Stimulated activated memory B cell treated with anti-CD40 and anti-IgM and Interleukin-4, amounts not matched to agents 10 μg/mL and 1 μg/mL and 100 μg/mL, for 72 hours (primary cell): ENCODE measurements around the gene LSM12.
A peak's percentile ranks its signal among the peaks of the same experiment; 100 is the strongest.
"Not testable (repeated sequence)": the region's sequence is repeated elsewhere in the genome, so short reads cannot be mapped to it uniquely, and the experiment has no call there.

Source experiments
- ATAC-seq: fragments of 150-1000 bp; cut with Tn5 transposase; 2 replicates; pipeline ENCODE4 v1.10.0; 2021
- H3K27ac Mint-ChIP-seq: one replicate; pipeline ENCODE4 v1.8.0; 2022; ENCODE audit warnings: mild to moderate bottlenecking, mixed read lengths
- H3K27me3 Mint-ChIP-seq: one replicate; pipeline ENCODE4 v1.8.0; 2022; ENCODE audit warnings: mixed read lengths
- H3K36me3 Mint-ChIP-seq: one replicate; pipeline ENCODE4 v1.8.0; 2022; ENCODE audit warnings: mixed read lengths
- H3K4me1 Mint-ChIP-seq: one replicate; pipeline ENCODE4 v1.8.0; 2022; ENCODE audit warnings: mixed read lengths
- H3K4me3 Mint-ChIP-seq: one replicate; pipeline ENCODE4 v1.8.0; 2022; ENCODE audit warnings: mild to moderate bottlenecking, moderate library complexity, mixed read lengths
- H3K9me3 Mint-ChIP-seq: one replicate; pipeline ENCODE4 v1.8.0; 2022; ENCODE audit warnings: mixed read lengths

LSM12 gene

GRCh38 chr17:44105483-44105882, 39.0 kb upstream of the LSM12 start:
- no peak for ATAC-seq
- no peak overlapping the region for H3K27ac Mint-ChIP-seq
- no peaks in the 10 kb centered on the region for H3K27me3 Mint-ChIP-seq
- H3K4me1 Mint-ChIP-seq: peaks cover 27% of the 10 kb centered on the region
- H3K4me3 Mint-ChIP-seq: no peak overlapping the region
- no peaks in the 10 kb centered on the region for H3K9me3 Mint-ChIP-seq
- H3K36me3 Mint-ChIP-seq: peaks cover 20% of the 10 kb centered on the region

- H3K27me3 Mint-ChIP-seq: no peaks in the 10 kb centered on the region
- ATAC-seq: no peak
- no peak overlapping the region for H3K27ac Mint-ChIP-seq
- H3K36me3 Mint-ChIP-seq: peaks cover 24% of the 10 kb centered on the region
- H3K4me1 Mint-ChIP-seq: peaks cover 24% of the 10 kb centered on the region
- no peak overlapping the region for H3K4me3 Mint-ChIP-seq
- no peaks in the 10 kb centered on the region for H3K9me3 Mint-ChIP-seq
These were observed 36.6 kb upstream of the LSM12 start for GRCh38 chr17:44102849-44103622.

GRCh38 chr17:44101858-44102257, 35.4 kb upstream of the LSM12 start:
- Mint-ChIP-seq H3K36me3 (peaks cover 20% of the 10 kb centered on the region), H3K4me1 (peaks cover 23% of the 10 kb centered on the region)
- H3K27ac Mint-ChIP-seq, H3K4me3 Mint-ChIP-seq, H3K9me3 Mint-ChIP-seq, ATAC-seq, H3K27me3 Mint-ChIP-seq: not testable (repeated sequence)

GRCh38 chr17:44097110-44097958, 30.9 kb upstream of the LSM12 start:
- no peak for ATAC-seq
- H3K36me3 Mint-ChIP-seq: peaks cover 8% of the 10 kb centered on the region
- H3K4me3 Mint-ChIP-seq: no peak overlapping the region
- H3K27ac Mint-ChIP-seq: no peak overlapping the region
- no peaks in the 10 kb centered on the region for H3K9me3 Mint-ChIP-seq
- H3K27me3 Mint-ChIP-seq: no peaks in the 10 kb centered on the region
- peaks cover 22% of the 10 kb centered on the region for H3K4me1 Mint-ChIP-seq

- Mint-ChIP-seq H3K27me3 (no peaks in the 10 kb centered on the region), H3K9me3 (no peaks in the 10 kb centered on the region), H3K4me1 (peaks cover 22% of the 10 kb centered on the region), H3K27ac (no peak overlapping the region), H3K36me3 (peaks cover 23% of the 10 kb centered on the region), H3K4me3 (no peak overlapping the region)
- no peak for ATAC-seq
These were observed 29.4 kb upstream of the LSM12 start for GRCh38 chr17:44095647-44096496.

GRCh38 chr17:44095388-44095646, 28.8 kb upstream of the LSM12 start:
- no peak overlapping the region for H3K27ac Mint-ChIP-seq
- peaks cover 22% of the 10 kb centered on the region for H3K4me1 Mint-ChIP-seq
- no peaks in the 10 kb centered on the region for H3K9me3 Mint-ChIP-seq
- no peak for ATAC-seq
- no peaks in the 10 kb centered on the region for H3K27me3 Mint-ChIP-seq
- H3K36me3 Mint-ChIP-seq: peaks cover 24% of the 10 kb centered on the region
- H3K4me3 Mint-ChIP-seq: no peak overlapping the region

GRCh38 chr17:44094701-44095387, 28.4 kb upstream of the LSM12 start:
- peaks cover 24% of the 10 kb centered on the region for H3K36me3 Mint-ChIP-seq
- H3K4me3 Mint-ChIP-seq: no peak overlapping the region
- H3K4me1 Mint-ChIP-seq: peaks cover 22% of the 10 kb centered on the region
- H3K27ac Mint-ChIP-seq: no peak overlapping the region
- H3K9me3 Mint-ChIP-seq: no peaks in the 10 kb centered on the region
- no peak for ATAC-seq
- no peaks in the 10 kb centered on the region for H3K27me3 Mint-ChIP-seq

GRCh38 chr17:44093231-44093900, 26.9 kb upstream of the LSM12 start:
- no peak for ATAC-seq
- Mint-ChIP-seq H3K27me3 (no peaks in the 10 kb centered on the region), H3K36me3 (peaks cover 30% of the 10 kb centered on the region), H3K4me3 (no peak overlapping the region), H3K9me3 (no peaks in the 10 kb centered on the region), H3K27ac (no peak overlapping the region), H3K4me1 (peaks cover 18% of the 10 kb centered on the region)

- H3K27ac Mint-ChIP-seq: no peak overlapping the region
- H3K4me3 Mint-ChIP-seq: no peak overlapping the region
These were observed 25.6 kb upstream of the LSM12 start for GRCh38 chr17:44092051-44092450.

GRCh38 chr17:44091200-44091997, 24.9 kb upstream of the LSM12 start:
- H3K9me3 Mint-ChIP-seq: no peaks in the 10 kb centered on the region
- peaks cover 40% of the 10 kb centered on the region for H3K36me3 Mint-ChIP-seq
- H3K27ac Mint-ChIP-seq: no peak overlapping the region
- H3K4me1 Mint-ChIP-seq: peaks cover 15% of the 10 kb centered on the region
- ATAC-seq: no peak
- no peak overlapping the region for H3K4me3 Mint-ChIP-seq
- H3K27me3 Mint-ChIP-seq: no peaks in the 10 kb centered on the region

More at GRCh38 chr17:44092051-44092450, 25.6 kb upstream of the LSM12 start:
- Mint-ChIP-seq H3K4me1 (peaks cover 15% of the 10 kb centered on the region), H3K36me3 (peaks cover 38% of the 10 kb centered on the region), H3K27me3 (no peaks in the 10 kb centered on the region), H3K9me3 (no peaks in the 10 kb centered on the region)
- ATAC-seq: no peak

GRCh38 chr17:44088254-44088653, 21.8 kb upstream of the LSM12 start:
- no peak overlapping the region for H3K27ac Mint-ChIP-seq
- no peak overlapping the region for H3K4me3 Mint-ChIP-seq
- H3K36me3 Mint-ChIP-seq: peaks cover 50% of the 10 kb centered on the region
- no peak for ATAC-seq
- peaks cover 5% of the 10 kb centered on the region for H3K4me1 Mint-ChIP-seq
- no peaks in the 10 kb centered on the region for H3K27me3 Mint-ChIP-seq
- H3K9me3 Mint-ChIP-seq: no peaks in the 10 kb centered on the region

- Mint-ChIP-seq H3K4me1 (peaks cover 5% of the 10 kb centered on the region), H3K27ac (peak overlapping the region; percentile 49), H3K4me3 (no peak overlapping the region), H3K27me3 (no peaks in the 10 kb centered on the region), H3K9me3 (no peaks in the 10 kb centered on the region), H3K36me3 (peaks cover 54% of the 10 kb centered on the region)
- no peak for ATAC-seq
These were observed 20.8 kb upstream of the LSM12 start for GRCh38 chr17:44087319-44087718.

- H3K27me3 Mint-ChIP-seq: no peaks in the 10 kb centered on the region
- H3K36me3 Mint-ChIP-seq: peaks cover 52% of the 10 kb centered on the region
- no peak overlapping the region for H3K4me3 Mint-ChIP-seq
- H3K9me3 Mint-ChIP-seq: no peaks in the 10 kb centered on the region
- peak overlapping the region; percentile 49 for H3K27ac Mint-ChIP-seq
- H3K4me1 Mint-ChIP-seq: peaks cover 5% of the 10 kb centered on the region
- peak; percentile 34 for ATAC-seq
These were observed 20.2 kb upstream of the LSM12 start for GRCh38 chr17:44086364-44087311.
